ENCODE data around the gene RAI1.

DNA sequence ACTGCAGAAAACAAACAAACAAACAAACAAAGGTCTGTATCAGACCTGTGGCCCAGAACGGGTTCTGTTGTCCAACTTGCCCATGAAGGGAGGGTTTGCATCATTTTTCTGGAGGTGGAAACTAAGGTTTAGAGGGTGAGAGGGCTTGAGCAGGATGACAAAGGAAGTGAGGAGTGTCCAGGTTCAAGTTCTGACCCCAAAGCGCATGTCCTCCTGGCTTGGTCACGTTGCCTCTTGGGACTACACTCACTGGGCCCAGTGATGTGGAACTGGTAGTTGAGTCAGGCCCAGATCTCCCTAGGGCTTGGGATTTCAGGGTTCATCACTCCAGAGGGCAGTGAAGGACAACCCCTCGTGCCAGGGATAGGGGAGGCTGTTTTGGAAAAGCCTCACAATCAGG lies 153.7 kb downstream of the RAI1 start:
- TF ChIP-seq CTCF (conservative IDR thresholded peaks at IDR 0.05; ENCODE audit: low read depth in 2 of 2) (no peak), JUNB (IDR thresholded peaks at IDR 0.05; ENCODE audit: unreplicated experiment) (no peak), POLR2AphosphoS5 (IDR thresholded peaks at IDR 0.05; ENCODE audit: low read depth) (no peak), NANOG (IDR thresholded peaks at IDR 0.05; ENCODE audit: borderline replicate concordance) (no peak), EZH2 (IDR thresholded peaks at IDR 0.05; ENCODE audit: low read depth, unreplicated experiment) (no peak), EZH2phosphoT487 (IDR thresholded peaks at IDR 0.05; ENCODE audit: unreplicated experiment) (no peak), ZNF331 (CRISPR knock-in tag; IDR thresholded peaks at IDR 0.05; ENCODE audit: low read depth) (no peak), STAT1 (IDR thresholded peaks at IDR 0.05; ENCODE audit: unreplicated experiment) (no peak), ZNF114 (CRISPR knock-in tag; IDR thresholded peaks at IDR 0.05) (no peak), CREB1 (CRISPR knock-in tag; IDR thresholded peaks at IDR 0.05; ENCODE audit: low read depth) (no peak)
- TF ChIP-seq, protein P1, sequence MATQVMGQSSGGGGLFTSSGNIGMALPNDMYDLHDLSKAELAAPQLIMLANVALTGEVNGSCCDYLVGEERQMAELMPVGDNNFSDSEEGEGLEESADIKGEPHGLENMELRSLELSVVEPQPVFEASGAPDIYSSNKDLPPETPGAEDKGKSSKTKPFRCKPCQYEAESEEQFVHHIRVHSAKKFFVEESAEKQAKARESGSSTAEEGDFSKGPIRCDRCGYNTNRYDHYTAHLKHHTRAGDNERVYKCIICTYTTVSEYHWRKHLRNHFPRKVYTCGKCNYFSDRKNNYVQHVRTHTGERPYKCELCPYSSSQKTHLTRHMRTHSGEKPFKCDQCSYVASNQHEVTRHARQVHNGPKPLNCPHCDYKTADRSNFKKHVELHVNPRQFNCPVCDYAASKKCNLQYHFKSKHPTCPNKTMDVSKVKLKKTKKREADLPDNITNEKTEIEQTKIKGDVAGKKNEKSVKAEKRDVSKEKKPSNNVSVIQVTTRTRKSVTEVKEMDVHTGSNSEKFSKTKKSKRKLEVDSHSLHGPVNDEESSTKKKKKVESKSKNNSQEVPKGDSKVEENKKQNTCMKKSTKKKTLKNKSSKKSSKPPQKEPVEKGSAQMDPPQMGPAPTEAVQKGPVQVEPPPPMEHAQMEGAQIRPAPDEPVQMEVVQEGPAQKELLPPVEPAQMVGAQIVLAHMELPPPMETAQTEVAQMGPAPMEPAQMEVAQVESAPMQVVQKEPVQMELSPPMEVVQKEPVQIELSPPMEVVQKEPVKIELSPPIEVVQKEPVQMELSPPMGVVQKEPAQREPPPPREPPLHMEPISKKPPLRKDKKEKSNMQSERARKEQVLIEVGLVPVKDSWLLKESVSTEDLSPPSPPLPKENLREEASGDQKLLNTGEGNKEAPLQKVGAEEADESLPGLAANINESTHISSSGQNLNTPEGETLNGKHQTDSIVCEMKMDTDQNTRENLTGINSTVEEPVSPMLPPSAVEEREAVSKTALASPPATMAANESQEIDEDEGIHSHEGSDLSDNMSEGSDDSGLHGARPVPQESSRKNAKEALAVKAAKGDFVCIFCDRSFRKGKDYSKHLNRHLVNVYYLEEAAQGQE (IDR thresholded peaks at IDR 0.05; ENCODE audit: unreplicated experiment), result no peak
- TF ChIP-seq, protein P2, sequence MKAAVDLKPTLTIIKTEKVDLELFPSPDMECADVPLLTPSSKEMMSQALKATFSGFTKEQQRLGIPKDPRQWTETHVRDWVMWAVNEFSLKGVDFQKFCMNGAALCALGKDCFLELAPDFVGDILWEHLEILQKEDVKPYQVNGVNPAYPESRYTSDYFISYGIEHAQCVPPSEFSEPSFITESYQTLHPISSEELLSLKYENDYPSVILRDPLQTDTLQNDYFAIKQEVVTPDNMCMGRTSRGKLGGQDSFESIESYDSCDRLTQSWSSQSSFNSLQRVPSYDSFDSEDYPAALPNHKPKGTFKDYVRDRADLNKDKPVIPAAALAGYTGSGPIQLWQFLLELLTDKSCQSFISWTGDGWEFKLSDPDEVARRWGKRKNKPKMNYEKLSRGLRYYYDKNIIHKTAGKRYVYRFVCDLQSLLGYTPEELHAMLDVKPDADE (IDR thresholded peaks at IDR 0.05), result no peak
- TF ChIP-seq, protein P3, sequence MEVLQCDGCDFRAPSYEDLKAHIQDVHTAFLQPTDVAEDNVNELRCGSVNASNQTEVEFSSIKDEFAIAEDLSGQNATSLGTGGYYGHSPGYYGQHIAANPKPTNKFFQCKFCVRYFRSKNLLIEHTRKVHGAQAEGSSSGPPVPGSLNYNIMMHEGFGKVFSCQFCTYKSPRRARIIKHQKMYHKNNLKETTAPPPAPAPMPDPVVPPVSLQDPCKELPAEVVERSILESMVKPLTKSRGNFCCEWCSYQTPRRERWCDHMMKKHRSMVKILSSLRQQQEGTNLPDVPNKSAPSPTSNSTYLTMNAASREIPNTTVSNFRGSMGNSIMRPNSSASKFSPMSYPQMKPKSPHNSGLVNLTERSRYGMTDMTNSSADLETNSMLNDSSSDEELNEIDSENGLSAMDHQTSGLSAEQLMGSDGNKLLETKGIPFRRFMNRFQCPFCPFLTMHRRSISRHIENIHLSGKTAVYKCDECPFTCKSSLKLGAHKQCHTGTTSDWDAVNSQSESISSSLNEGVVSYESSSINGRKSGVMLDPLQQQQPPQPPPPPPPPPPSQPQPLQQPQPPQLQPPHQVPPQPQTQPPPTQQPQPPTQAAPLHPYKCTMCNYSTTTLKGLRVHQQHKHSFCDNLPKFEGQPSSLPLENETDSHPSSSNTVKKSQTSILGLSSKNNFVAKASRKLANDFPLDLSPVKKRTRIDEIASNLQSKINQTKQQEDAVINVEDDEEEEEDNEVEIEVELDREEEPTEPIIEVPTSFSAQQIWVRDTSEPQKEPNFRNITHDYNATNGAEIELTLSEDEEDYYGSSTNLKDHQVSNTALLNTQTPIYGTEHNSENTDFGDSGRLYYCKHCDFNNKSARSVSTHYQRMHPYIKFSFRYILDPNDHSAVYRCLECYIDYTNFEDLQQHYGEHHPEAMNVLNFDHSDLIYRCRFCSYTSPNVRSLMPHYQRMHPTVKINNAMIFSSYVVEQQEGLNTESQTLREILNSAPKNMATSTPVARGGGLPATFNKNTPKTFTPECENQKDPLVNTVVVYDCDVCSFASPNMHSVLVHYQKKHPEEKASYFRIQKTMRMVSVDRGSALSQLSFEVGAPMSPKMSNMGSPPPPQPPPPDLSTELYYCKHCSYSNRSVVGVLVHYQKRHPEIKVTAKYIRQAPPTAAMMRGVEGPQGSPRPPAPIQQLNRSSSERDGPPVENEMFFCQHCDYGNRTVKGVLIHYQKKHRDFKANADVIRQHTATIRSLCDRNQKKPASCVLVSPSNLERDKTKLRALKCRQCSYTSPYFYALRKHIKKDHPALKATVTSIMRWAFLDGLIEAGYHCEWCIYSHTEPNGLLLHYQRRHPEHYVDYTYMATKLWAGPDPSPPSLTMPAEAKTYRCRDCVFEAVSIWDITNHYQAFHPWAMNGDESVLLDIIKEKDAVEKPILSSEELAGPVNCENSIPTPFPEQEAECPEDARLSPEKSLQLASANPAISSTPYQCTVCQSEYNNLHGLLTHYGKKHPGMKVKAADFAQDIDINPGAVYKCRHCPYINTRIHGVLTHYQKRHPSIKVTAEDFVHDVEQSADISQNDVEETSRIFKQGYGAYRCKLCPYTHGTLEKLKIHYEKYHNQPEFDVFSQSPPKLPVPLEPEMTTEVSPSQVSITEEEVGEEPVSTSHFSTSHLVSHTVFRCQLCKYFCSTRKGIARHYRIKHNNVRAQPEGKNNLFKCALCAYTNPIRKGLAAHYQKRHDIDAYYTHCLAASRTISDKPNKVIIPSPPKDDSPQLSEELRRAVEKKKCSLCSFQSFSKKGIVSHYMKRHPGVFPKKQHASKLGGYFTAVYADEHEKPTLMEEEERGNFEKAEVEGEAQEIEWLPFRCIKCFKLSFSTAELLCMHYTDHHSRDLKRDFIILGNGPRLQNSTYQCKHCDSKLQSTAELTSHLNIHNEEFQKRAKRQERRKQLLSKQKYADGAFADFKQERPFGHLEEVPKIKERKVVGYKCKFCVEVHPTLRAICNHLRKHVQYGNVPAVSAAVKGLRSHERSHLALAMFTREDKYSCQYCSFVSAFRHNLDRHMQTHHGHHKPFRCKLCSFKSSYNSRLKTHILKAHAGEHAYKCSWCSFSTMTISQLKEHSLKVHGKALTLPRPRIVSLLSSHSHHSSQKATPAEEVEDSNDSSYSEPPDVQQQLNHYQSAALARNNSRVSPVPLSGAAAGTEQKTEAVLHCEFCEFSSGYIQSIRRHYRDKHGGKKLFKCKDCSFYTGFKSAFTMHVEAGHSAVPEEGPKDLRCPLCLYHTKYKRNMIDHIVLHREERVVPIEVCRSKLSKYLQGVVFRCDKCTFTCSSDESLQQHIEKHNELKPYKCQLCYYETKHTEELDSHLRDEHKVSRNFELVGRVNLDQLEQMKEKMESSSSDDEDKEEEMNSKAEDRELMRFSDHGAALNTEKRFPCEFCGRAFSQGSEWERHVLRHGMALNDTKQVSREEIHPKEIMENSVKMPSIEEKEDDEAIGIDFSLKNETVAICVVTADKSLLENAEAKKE (CRISPR knock-in tag; IDR thresholded peaks at IDR 0.05), result no peak

Measured in GM23338 (cell line).